GM23338 (cell line): ENCODE data around the gene EML4. TPM values are rescaled to one million over a fixed set of nuclear protein-coding genes. Genes with fewer than 3 reads are reported as not detected.
A peak's percentile ranks its signal among the peaks of the same experiment; 100 is the strongest.

Source experiments
- ATAC-seq: fragments of 200-7000 bp; cut with Tn5 transposase; 3 replicates; pipeline ENCODE4 v1.9.1; 2020
- DNase-seq: peaks from one replicate; pipeline ENCODE4 v3.0.0-alpha.2; 2015; ENCODE audit warnings: low spot score
- H2AFZ ChIP-seq: fragments of 200-600 bp; sonication (generic); 2 replicates; pipeline ENCODE4 v1.8.0; 2016; ENCODE audit warnings: antibody characterized with exemption, mild to moderate bottlenecking, moderate library complexity
- H3F3A ChIP-seq: fragments of 200-600 bp; sonication (generic); replicated peaks from 2 replicates; pipeline ENCODE4 v1.8.0; 2017; ENCODE audit warnings: antibody characterized with exemption, mixed run types, low read depth
- H3K27ac ChIP-seq: fragments of 200-600 bp; sonication (generic); 2 replicates; pipeline ENCODE4 v1.6.1; 2016; ENCODE audit warnings: low read depth
- H3K27me3 ChIP-seq: fragments of 200-600 bp; sonication (generic); 2 replicates; pipeline ENCODE4 v1.8.0; 2016; ENCODE audit warnings: mild to moderate bottlenecking, mixed run types, moderate library complexity; ENCODE audit not compliant: insufficient read depth
- H3K36me3 ChIP-seq: fragments of 200-600 bp; sonication (generic); 2 replicates; pipeline ENCODE4 v1.8.0; 2016; ENCODE audit warnings: mild to moderate bottlenecking; ENCODE audit not compliant: insufficient read depth
- H3K4me1 ChIP-seq: fragments of 200-600 bp; sonication (generic); 2 replicates; pipeline ENCODE4 v1.8.0; 2016; ENCODE audit warnings: mild to moderate bottlenecking, moderate library complexity; ENCODE audit not compliant: insufficient read depth
- H3K4me2 ChIP-seq: fragments of 200-600 bp; sonication (generic); 2 replicates; pipeline ENCODE4 v1.7.1; 2017; ENCODE audit warnings: mixed run types
- H3K4me3 ChIP-seq: fragments of 200-600 bp; sonication (generic); 2 replicates; pipeline ENCODE4 v1.6.1; 2016; ENCODE audit warnings: mixed run types
- H3K79me2 ChIP-seq: fragments of 200-600 bp; sonication (generic); replicated peaks from 2 replicates; pipeline ENCODE4 v1.8.0; 2017; ENCODE audit warnings: mild to moderate bottlenecking; ENCODE audit not compliant: insufficient read depth
- H3K9me2 ChIP-seq: fragments of 200-600 bp; sonication (generic); 2 replicates; pipeline ENCODE4 v1.8.0; 2017; ENCODE audit not compliant: insufficient read depth
- H4K20me1 ChIP-seq: fragments of 200-600 bp; sonication (generic); replicated peaks from 2 replicates; pipeline ENCODE4 v1.8.0; 2017; ENCODE audit warnings: mild to moderate bottlenecking; ENCODE audit not compliant: insufficient read depth
- H3K27ac Mint-ChIP-seq: 2 replicates; pipeline ENCODE4 v1.8.0; 2020; ENCODE audit warnings: inconsistent platforms, mild to moderate bottlenecking, moderate library complexity, mixed read lengths
- H3K27me3 Mint-ChIP-seq: 3 replicates; pipeline ENCODE4 v1.8.0; 2022; ENCODE audit warnings: low read depth, mild to moderate bottlenecking, moderate library complexity, mixed read lengths, inconsistent platforms; ENCODE audit not compliant: insufficient read depth, poor library complexity
- H3K36me3 Mint-ChIP-seq: 3 replicates; pipeline ENCODE4 v1.8.0; 2021; ENCODE audit warnings: low read depth, mild to moderate bottlenecking, inconsistent platforms, moderate library complexity, mixed read lengths
- H3K4me1 Mint-ChIP-seq: 3 replicates; pipeline ENCODE4 v1.8.0; 2020; ENCODE audit warnings: mild to moderate bottlenecking, inconsistent platforms, mixed read lengths
- H3K4me3 Mint-ChIP-seq: 3 replicates; pipeline ENCODE4 v1.8.0; 2021; ENCODE audit warnings: moderate library complexity, mild to moderate bottlenecking, inconsistent platforms, mixed read lengths
- H3K9me3 Mint-ChIP-seq: 3 replicates; pipeline ENCODE4 v1.8.0; 2020; ENCODE audit warnings: moderate library complexity, mild to moderate bottlenecking, inconsistent platforms, mixed read lengths
- CREB1 ChIP-seq: fragments of 250-450 bp; sonication (Bioruptor Pico); IDR thresholded peaks from 2 replicates; pipeline ENCODE4 v1.5.0; 2020; ENCODE audit warnings: low read depth, mild to moderate bottlenecking, moderate library complexity
- EZH2 ChIP-seq: fragments of 200-600 bp; sonication (generic); IDR thresholded peaks from one replicate; pipeline ENCODE4 v1.8.0; 2017; ENCODE audit warnings: antibody characterized with exemption, mild to moderate bottlenecking, low read depth; ENCODE audit not compliant: unreplicated experiment
- EZH2phosphoT487 ChIP-seq: fragments of 200-600 bp; sonication (generic); IDR thresholded peaks from one replicate; pipeline ENCODE4 v1.8.1; 2018; ENCODE audit warnings: antibody characterized with exemption; ENCODE audit not compliant: unreplicated experiment
- JUNB ChIP-seq: IDR thresholded peaks from one replicate; pipeline ENCODE4 v1.6.1; 2016; ENCODE audit warnings: antibody characterized with exemption; ENCODE audit not compliant: unreplicated experiment
- NANOG ChIP-seq: IDR thresholded peaks from 2 replicates; pipeline ENCODE4 v1.6.1; 2016; ENCODE audit warnings: antibody characterized with exemption, borderline replicate concordance
- POLR2AphosphoS5 ChIP-seq: IDR thresholded peaks from 2 replicates; pipeline ENCODE4 v1.6.1; 2016; ENCODE audit warnings: antibody characterized with exemption, low read depth
- STAT1 ChIP-seq: IDR thresholded peaks from one replicate; pipeline ENCODE4 v1.6.1; 2016; ENCODE audit warnings: antibody characterized with exemption; ENCODE audit not compliant: unreplicated experiment
- ZNF114 ChIP-seq: fragments of 250-450 bp; sonication (Bioruptor Pico); IDR thresholded peaks from 2 replicates; pipeline ENCODE4 v1.5.0; 2020; ENCODE audit warnings: mild to moderate bottlenecking, moderate library complexity
- ZNF331 ChIP-seq: fragments of 250-450 bp; sonication (Bioruptor Pico); IDR thresholded peaks from 2 replicates; pipeline ENCODE4 v1.5.0; 2020; ENCODE audit warnings: low read depth, mild to moderate bottlenecking, moderate library complexity
- polyA plus RNA-seq: library from polyadenylated mRNA; unstranded; fragments of >200 nt; fragmentation: Nextera tagmentation; extraction: Ambion mirVana; gene quantifications from 2 replicates; pipeline ENCODE4 v1.2.1, GENCODE V29; 2016
- total RNA-seq: library from RNA; depleted of rRNA; stranded (reverse); fragments of >200 nt; shearing (Covaris generic); gene quantifications from 2 replicates; pipeline ENCODE4 v1.2.3, GENCODE V29; 2014
- TF ChIP-seq, protein P1 (sequence below): IDR thresholded peaks from one replicate; pipeline ENCODE4 v1.6.1; 2018; ENCODE audit warnings: antibody characterized with exemption; ENCODE audit not compliant: unreplicated experiment
- TF ChIP-seq, protein P2 (sequence below), 2 experiments: fragments of 200-600 bp in 1 of 2; sonication (generic) in 1 of 2; conservative IDR thresholded peaks; 2 replicates each; pipeline versions ENCODE4 v1.5.1 to v1.6.1; 2016 to 2017; ENCODE audit warnings: antibody characterized with exemption in 2 of 2, low read depth in 2 of 2, mild to moderate bottlenecking in 2 of 2, moderate library complexity in 1 of 2
- TF ChIP-seq, protein P3 (sequence below): IDR thresholded peaks from 2 replicates; pipeline ENCODE4 v1.6.1; 2016; ENCODE audit warnings: antibody characterized with exemption
- TF ChIP-seq, protein P4 (sequence below): fragments of 250-450 bp; sonication (Bioruptor Pico); IDR thresholded peaks from 2 replicates; pipeline ENCODE4 v1.5.0; 2020; ENCODE audit warnings: mild to moderate bottlenecking, moderate library complexity

The EML4 gene
- total and polyA plus RNA-seq, 2 experiments from 2014 or later, result 65.3 to 115 TPM

DNA sequence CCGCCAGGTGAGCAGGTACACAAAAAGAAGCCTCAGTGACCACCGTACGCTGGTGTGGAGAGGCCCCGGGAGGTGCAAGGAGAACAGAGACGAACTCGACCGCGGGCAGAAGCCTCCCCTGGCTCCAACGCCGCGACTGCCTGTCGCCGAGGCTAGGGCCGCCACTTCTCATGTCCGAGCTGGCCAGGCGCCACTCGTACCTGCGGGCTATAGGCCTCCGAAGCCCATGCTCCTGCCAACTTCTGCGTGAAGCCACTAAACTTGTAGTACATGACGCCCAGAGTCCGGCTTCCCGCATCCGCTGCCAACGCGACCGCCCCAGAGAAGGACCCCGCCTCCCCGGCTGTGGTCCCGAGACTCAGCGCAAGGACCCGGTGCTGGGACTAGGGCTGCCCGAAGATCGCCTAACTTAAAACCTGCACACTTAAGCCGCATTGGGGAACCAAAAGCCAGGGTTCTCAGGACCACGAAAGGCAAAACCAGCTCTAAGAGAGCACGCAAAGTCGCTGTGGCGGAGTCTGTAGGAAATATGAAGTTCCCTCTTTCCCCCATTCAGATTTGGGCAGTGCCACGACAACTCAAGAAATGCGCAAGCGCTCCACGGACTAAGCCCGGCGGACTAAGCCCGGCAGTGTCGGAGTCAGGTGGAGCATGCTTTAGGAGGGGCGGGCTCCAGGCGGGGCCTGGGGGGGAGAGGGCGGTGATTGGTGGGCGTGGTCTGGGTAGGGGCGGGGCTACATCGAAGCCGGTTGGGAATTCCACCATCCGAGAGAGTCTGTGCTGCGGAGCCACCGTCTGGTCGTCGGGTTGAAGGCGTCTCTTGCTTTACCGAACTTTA is 192.0 kb downstream of the EML4 start, which contains the start of gene COX7A2L:
COX7A2L (minus strand) TSS at position 328 of the 838 bp plus-strand sequence; CDS start at position 272, 56 bp downstream.
- H2AFZ ChIP-seq, result peak within 1 kb of the TSS; percentile 34
- H3K9me2 ChIP-seq, result no peaks in the 10 kb centered on the region
- no peaks in the 10 kb centered on the region; the same call in 1 of the 2 replicates for H3F3A ChIP-seq
- no peaks in the 10 kb centered on the region for H3K36me3 ChIP-seq
- peak within 1 kb of the TSS; percentile 99 for H3K4me2 ChIP-seq
- no peaks in the 10 kb centered on the region for H3K27me3 ChIP-seq
- TF ChIP-seq JUNB (no peak), ZNF114 (CRISPR knock-in tag) (no peak), POLR2AphosphoS5 (peak; percentile 69), NANOG (no peak), CREB1 (peak; percentile 82), ZNF331 (CRISPR knock-in tag) (no peak), EZH2phosphoT487 (no peak), EZH2 (no peak), STAT1 (no peak)
- TF ChIP-seq, protein P1, sequence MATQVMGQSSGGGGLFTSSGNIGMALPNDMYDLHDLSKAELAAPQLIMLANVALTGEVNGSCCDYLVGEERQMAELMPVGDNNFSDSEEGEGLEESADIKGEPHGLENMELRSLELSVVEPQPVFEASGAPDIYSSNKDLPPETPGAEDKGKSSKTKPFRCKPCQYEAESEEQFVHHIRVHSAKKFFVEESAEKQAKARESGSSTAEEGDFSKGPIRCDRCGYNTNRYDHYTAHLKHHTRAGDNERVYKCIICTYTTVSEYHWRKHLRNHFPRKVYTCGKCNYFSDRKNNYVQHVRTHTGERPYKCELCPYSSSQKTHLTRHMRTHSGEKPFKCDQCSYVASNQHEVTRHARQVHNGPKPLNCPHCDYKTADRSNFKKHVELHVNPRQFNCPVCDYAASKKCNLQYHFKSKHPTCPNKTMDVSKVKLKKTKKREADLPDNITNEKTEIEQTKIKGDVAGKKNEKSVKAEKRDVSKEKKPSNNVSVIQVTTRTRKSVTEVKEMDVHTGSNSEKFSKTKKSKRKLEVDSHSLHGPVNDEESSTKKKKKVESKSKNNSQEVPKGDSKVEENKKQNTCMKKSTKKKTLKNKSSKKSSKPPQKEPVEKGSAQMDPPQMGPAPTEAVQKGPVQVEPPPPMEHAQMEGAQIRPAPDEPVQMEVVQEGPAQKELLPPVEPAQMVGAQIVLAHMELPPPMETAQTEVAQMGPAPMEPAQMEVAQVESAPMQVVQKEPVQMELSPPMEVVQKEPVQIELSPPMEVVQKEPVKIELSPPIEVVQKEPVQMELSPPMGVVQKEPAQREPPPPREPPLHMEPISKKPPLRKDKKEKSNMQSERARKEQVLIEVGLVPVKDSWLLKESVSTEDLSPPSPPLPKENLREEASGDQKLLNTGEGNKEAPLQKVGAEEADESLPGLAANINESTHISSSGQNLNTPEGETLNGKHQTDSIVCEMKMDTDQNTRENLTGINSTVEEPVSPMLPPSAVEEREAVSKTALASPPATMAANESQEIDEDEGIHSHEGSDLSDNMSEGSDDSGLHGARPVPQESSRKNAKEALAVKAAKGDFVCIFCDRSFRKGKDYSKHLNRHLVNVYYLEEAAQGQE, result no peak
- TF ChIP-seq, protein P2, sequence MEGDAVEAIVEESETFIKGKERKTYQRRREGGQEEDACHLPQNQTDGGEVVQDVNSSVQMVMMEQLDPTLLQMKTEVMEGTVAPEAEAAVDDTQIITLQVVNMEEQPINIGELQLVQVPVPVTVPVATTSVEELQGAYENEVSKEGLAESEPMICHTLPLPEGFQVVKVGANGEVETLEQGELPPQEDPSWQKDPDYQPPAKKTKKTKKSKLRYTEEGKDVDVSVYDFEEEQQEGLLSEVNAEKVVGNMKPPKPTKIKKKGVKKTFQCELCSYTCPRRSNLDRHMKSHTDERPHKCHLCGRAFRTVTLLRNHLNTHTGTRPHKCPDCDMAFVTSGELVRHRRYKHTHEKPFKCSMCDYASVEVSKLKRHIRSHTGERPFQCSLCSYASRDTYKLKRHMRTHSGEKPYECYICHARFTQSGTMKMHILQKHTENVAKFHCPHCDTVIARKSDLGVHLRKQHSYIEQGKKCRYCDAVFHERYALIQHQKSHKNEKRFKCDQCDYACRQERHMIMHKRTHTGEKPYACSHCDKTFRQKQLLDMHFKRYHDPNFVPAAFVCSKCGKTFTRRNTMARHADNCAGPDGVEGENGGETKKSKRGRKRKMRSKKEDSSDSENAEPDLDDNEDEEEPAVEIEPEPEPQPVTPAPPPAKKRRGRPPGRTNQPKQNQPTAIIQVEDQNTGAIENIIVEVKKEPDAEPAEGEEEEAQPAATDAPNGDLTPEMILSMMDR (conservative IDR thresholded peaks at IDR 0.05; ENCODE audit: low read depth in 2 of 2), result peak in 1 of 2 experiments; percentile 59; a peak in 2 of 4 replicates
- TF ChIP-seq, protein P3, sequence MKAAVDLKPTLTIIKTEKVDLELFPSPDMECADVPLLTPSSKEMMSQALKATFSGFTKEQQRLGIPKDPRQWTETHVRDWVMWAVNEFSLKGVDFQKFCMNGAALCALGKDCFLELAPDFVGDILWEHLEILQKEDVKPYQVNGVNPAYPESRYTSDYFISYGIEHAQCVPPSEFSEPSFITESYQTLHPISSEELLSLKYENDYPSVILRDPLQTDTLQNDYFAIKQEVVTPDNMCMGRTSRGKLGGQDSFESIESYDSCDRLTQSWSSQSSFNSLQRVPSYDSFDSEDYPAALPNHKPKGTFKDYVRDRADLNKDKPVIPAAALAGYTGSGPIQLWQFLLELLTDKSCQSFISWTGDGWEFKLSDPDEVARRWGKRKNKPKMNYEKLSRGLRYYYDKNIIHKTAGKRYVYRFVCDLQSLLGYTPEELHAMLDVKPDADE, result peak; percentile 68; the same call in 1 of the 2 replicates
- TF ChIP-seq, protein P4, sequence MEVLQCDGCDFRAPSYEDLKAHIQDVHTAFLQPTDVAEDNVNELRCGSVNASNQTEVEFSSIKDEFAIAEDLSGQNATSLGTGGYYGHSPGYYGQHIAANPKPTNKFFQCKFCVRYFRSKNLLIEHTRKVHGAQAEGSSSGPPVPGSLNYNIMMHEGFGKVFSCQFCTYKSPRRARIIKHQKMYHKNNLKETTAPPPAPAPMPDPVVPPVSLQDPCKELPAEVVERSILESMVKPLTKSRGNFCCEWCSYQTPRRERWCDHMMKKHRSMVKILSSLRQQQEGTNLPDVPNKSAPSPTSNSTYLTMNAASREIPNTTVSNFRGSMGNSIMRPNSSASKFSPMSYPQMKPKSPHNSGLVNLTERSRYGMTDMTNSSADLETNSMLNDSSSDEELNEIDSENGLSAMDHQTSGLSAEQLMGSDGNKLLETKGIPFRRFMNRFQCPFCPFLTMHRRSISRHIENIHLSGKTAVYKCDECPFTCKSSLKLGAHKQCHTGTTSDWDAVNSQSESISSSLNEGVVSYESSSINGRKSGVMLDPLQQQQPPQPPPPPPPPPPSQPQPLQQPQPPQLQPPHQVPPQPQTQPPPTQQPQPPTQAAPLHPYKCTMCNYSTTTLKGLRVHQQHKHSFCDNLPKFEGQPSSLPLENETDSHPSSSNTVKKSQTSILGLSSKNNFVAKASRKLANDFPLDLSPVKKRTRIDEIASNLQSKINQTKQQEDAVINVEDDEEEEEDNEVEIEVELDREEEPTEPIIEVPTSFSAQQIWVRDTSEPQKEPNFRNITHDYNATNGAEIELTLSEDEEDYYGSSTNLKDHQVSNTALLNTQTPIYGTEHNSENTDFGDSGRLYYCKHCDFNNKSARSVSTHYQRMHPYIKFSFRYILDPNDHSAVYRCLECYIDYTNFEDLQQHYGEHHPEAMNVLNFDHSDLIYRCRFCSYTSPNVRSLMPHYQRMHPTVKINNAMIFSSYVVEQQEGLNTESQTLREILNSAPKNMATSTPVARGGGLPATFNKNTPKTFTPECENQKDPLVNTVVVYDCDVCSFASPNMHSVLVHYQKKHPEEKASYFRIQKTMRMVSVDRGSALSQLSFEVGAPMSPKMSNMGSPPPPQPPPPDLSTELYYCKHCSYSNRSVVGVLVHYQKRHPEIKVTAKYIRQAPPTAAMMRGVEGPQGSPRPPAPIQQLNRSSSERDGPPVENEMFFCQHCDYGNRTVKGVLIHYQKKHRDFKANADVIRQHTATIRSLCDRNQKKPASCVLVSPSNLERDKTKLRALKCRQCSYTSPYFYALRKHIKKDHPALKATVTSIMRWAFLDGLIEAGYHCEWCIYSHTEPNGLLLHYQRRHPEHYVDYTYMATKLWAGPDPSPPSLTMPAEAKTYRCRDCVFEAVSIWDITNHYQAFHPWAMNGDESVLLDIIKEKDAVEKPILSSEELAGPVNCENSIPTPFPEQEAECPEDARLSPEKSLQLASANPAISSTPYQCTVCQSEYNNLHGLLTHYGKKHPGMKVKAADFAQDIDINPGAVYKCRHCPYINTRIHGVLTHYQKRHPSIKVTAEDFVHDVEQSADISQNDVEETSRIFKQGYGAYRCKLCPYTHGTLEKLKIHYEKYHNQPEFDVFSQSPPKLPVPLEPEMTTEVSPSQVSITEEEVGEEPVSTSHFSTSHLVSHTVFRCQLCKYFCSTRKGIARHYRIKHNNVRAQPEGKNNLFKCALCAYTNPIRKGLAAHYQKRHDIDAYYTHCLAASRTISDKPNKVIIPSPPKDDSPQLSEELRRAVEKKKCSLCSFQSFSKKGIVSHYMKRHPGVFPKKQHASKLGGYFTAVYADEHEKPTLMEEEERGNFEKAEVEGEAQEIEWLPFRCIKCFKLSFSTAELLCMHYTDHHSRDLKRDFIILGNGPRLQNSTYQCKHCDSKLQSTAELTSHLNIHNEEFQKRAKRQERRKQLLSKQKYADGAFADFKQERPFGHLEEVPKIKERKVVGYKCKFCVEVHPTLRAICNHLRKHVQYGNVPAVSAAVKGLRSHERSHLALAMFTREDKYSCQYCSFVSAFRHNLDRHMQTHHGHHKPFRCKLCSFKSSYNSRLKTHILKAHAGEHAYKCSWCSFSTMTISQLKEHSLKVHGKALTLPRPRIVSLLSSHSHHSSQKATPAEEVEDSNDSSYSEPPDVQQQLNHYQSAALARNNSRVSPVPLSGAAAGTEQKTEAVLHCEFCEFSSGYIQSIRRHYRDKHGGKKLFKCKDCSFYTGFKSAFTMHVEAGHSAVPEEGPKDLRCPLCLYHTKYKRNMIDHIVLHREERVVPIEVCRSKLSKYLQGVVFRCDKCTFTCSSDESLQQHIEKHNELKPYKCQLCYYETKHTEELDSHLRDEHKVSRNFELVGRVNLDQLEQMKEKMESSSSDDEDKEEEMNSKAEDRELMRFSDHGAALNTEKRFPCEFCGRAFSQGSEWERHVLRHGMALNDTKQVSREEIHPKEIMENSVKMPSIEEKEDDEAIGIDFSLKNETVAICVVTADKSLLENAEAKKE (CRISPR knock-in tag), result no peak
- peaks cover 12% of the 10 kb centered on the region for H3K27me3 Mint-ChIP-seq
- peak within 1 kb of the TSS; percentile 96 for H3K4me3 ChIP-seq
- H3K4me1 Mint-ChIP-seq, result peaks cover 25% of the 10 kb centered on the region
- peaks cover 48% of the 10 kb centered on the region for H3K79me2 ChIP-seq
- H3K27ac Mint-ChIP-seq, result peak within 1 kb of the TSS; percentile 100
- peak; percentile 96 for DNase-seq
- peaks cover 19% of the 10 kb centered on the region for H3K4me1 ChIP-seq
- peak within 1 kb of the TSS; percentile 95 for H3K4me3 Mint-ChIP-seq
- ATAC-seq, result peak; percentile 94
- H3K36me3 Mint-ChIP-seq, result no peaks in the 10 kb centered on the region
- no peaks in the 10 kb centered on the region for H3K9me3 Mint-ChIP-seq
- H4K20me1 ChIP-seq, result peaks cover 23% of the 10 kb centered on the region
- H3K27ac ChIP-seq, result peak within 1 kb of the TSS; percentile 88
